HepG2 (cell line): ENCODE results near the gene UBL7. TPM values are rescaled to one million over a fixed set of nuclear protein-coding genes. Genes with fewer than 3 reads are reported as not detected.

ENCODE experiments used
- ATF3 ChIP-seq: sonication (generic); formaldehyde crosslinking; IDR thresholded peaks from 2 replicates; pipeline ENCODE4 v1.4.0; 2020; ENCODE audit warnings: missing genetic modification reagents
- E2F2 ChIP-seq: sonication (generic); formaldehyde crosslinking; IDR thresholded peaks from 2 replicates; pipeline ENCODE4 v1.4.0; 2020; ENCODE audit warnings: missing genetic modification reagents, borderline replicate concordance
- HMGXB3 ChIP-seq: sonication (generic); formaldehyde crosslinking; IDR thresholded peaks from 2 replicates; pipeline ENCODE4 v1.4.0; 2020; ENCODE audit warnings: missing genetic modification reagents, borderline replicate concordance
- KAT8 ChIP-seq: IDR thresholded peaks from 2 replicates; pipeline ENCODE4 v1.6.1; 2016; ENCODE audit warnings: missing genetic modification reagents, missing compliant biosample characterization
- KDM6A ChIP-seq: IDR thresholded peaks from 2 replicates; pipeline ENCODE4 v1.6.1; 2016; ENCODE audit warnings: low read depth
- PCBP2 ChIP-seq: fragments of 200-400 bp; formaldehyde crosslinking; optimal IDR thresholded peaks from 2 replicates; pipeline ENCODE3; 2018; ENCODE audit warnings: low read length, low read depth; ENCODE audit not compliant: poor library complexity, severe bottlenecking
- PRDM10 ChIP-seq: sonication (generic); formaldehyde crosslinking; IDR thresholded peaks from 2 replicates; pipeline ENCODE4 v1.4.0; 2020; ENCODE audit warnings: low read depth, missing genetic modification reagents
- RFX3 ChIP-seq: IDR thresholded peaks from 2 replicates; pipeline ENCODE4 v1.6.1; 2016; ENCODE audit warnings: missing biosample characterization, missing genetic modification reagents
- RXRA ChIP-seq: sonication (generic); formaldehyde crosslinking; IDR thresholded peaks from 2 replicates; pipeline ENCODE4 v1.5.1; 2020; ENCODE audit warnings: missing genetic modification reagents
- SOX6 ChIP-seq, 2 experiments: fragments of 450-650 bp in 1 of 2; sonication (generic) in 1 of 2; formaldehyde crosslinking in 1 of 2; IDR thresholded peaks; 2 replicates each; pipeline versions ENCODE4 v1.4.0 to v1.6.1; 2017 to 2020; ENCODE audit warnings: antibody characterized with exemption in 1 of 2, mild to moderate bottlenecking in 1 of 2, missing genetic modification reagents in 1 of 2
- ZBTB14 ChIP-seq: sonication (generic); formaldehyde crosslinking; IDR thresholded peaks from 2 replicates; pipeline ENCODE4 v1.4.0; 2020; ENCODE audit warnings: missing genetic modification reagents
- ZC3H4 ChIP-seq: sonication (generic); formaldehyde crosslinking; IDR thresholded peaks from 2 replicates; pipeline ENCODE4 v1.4.0; 2020; ENCODE audit warnings: missing genetic modification reagents, borderline replicate concordance
- ZFP36L2 ChIP-seq: sonication (generic); formaldehyde crosslinking; IDR thresholded peaks from 2 replicates; pipeline ENCODE4 v1.4.0; 2020; ENCODE audit warnings: missing genetic modification reagents
- ZNF816 ChIP-seq: sonication (generic); formaldehyde crosslinking; IDR thresholded peaks from 2 replicates; pipeline ENCODE4 v1.8.0; 2022; ENCODE audit warnings: missing genetic modification reagents, mild to moderate bottlenecking, borderline replicate concordance
- polyA plus RNA-seq, 8 experiments: library from polyadenylated mRNA; depleted of rRNA in 3 of 8; stranded (reverse) in 7 of 8; unstranded in 1 of 8; fragments of >200 nt; fragmentation: Illumina TruSeq in 4 of 8; extraction: Trizol in 4 of 8; gene quantifications; 2 replicates each; pipeline versions ENCODE4 v1.2.1 to v1.2.3, GENCODE V29; 2011 to 2016; ENCODE audit warnings: low read depth in 4 of 8, missing spikeins in 1 of 8, mixed read lengths in 1 of 8; ENCODE audit not compliant: insufficient read depth in 1 of 8
- total RNA-seq, 5 experiments: library from RNA; depleted of rRNA; stranded (reverse); fragments of >200 nt; fragmentation: Illumina TruSeq; extraction: Trizol; gene quantifications; 2 replicates each; pipeline ENCODE4 v1.2.3, GENCODE V29; 2016; ENCODE audit warnings: low read depth in 1 of 5

Gene UBL7
- total and polyA plus RNA-seq, 2 of the 13 experiments (the other 11 are each of a cell fraction or from before 2014, with no cell fraction given), result 55.0 to 63.5 TPM

GRCh38 chr15:74421302-74422245, 39.4 kb downstream of the UBL7 start (continued):
- TF ChIP-seq ATF3 (CRISPR knock-in tag) (no peak), ZFP36L2 (CRISPR knock-in tag) (no peak), HMGXB3 (CRISPR knock-in tag) (no peak), RXRA (CRISPR knock-in tag) (peak; percentile 92), ZC3H4 (CRISPR knock-in tag) (no peak), SOX6 (IDR thresholded peaks at IDR 0.05) (no peak), SOX6 (CRISPR knock-in tag; IDR thresholded peaks at IDR 0.05) (peak; percentile 32), RFX3 (CRISPR knock-in tag) (no peak), PRDM10 (no peak), ZNF816 (no peak), KDM6A (no peak), KAT8 (CRISPR knock-in tag) (peak; percentile 36; the same call in 1 of the 2 replicates), E2F2 (CRISPR knock-in tag) (no peak), ZBTB14 (no peak), PCBP2 (no peak)
